Hepatocyte (in vitro differentiated cells): ENCODE data around the gene MAGI1. TPM values are rescaled to one million over a fixed set of nuclear protein-coding genes. Genes with fewer than 3 reads are reported as not detected.
A peak's percentile ranks its signal among the peaks of the same experiment; 100 is the strongest.

Source experiments
- DNase-seq: peaks from one replicate; pipeline ENCODE4 v3.0.0-alpha.2; 2016; ENCODE audit warnings: low spot score
- H2AFZ ChIP-seq: fragments of 200-600 bp; sonication (generic); 2 replicates; pipeline ENCODE4 v1.6.0; 2016; ENCODE audit warnings: antibody characterized with exemption, mild to moderate bottlenecking
- H3K27ac ChIP-seq: fragments of 200-600 bp; sonication (generic); 2 replicates; pipeline ENCODE4 v1.5.1; 2016; ENCODE audit warnings: mild to moderate bottlenecking
- H3K27me3 ChIP-seq: fragments of 200-600 bp; sonication (generic); 2 replicates; pipeline ENCODE4 v1.6.1; 2016
- H3K36me3 ChIP-seq: fragments of 200-600 bp; sonication (generic); replicated peaks from 2 replicates; pipeline ENCODE4 v1.5.1; 2016; ENCODE audit warnings: low read depth; ENCODE audit not compliant: insufficient read depth
- H3K4me1 ChIP-seq: fragments of 200-600 bp; sonication (generic); 2 replicates; pipeline ENCODE4 v1.5.1; 2016; ENCODE audit warnings: mild to moderate bottlenecking, moderate library complexity; ENCODE audit not compliant: insufficient read depth
- H3K4me2 ChIP-seq: fragments of 200-600 bp; sonication (generic); 2 replicates; pipeline ENCODE4 v1.6.0; 2016
- H3K4me3 ChIP-seq: fragments of 200-600 bp; sonication (generic); 2 replicates; pipeline ENCODE4 v1.5.1; 2016; ENCODE audit warnings: mild to moderate bottlenecking
- H3K79me2 ChIP-seq: fragments of 200-600 bp; sonication (generic); 2 replicates; pipeline ENCODE4 v1.6.0; 2017; ENCODE audit warnings: mild to moderate bottlenecking
- H3K9me2 ChIP-seq: fragments of 200-600 bp; sonication (generic); replicated peaks from 2 replicates; pipeline ENCODE4 v1.6.0; 2017; ENCODE audit warnings: mild to moderate bottlenecking; ENCODE audit not compliant: insufficient read depth
- H3K9me3 ChIP-seq: fragments of 200-600 bp; sonication (generic); 2 replicates; pipeline ENCODE4 v1.5.1; 2016; ENCODE audit warnings: low read depth, mild to moderate bottlenecking
- H4K20me1 ChIP-seq: fragments of 200-600 bp; sonication (generic); 2 replicates; pipeline ENCODE4 v1.6.0; 2016; ENCODE audit warnings: mild to moderate bottlenecking; ENCODE audit not compliant: insufficient read depth, poor library complexity, severe bottlenecking
- EZH2 ChIP-seq: fragments of 200-600 bp; sonication (generic); IDR thresholded peaks from 2 replicates; pipeline ENCODE4 v1.6.1; 2016; ENCODE audit warnings: antibody characterized with exemption, mild to moderate bottlenecking, borderline replicate concordance
- EZH2phosphoT487 ChIP-seq: fragments of 200-600 bp; sonication (generic); IDR thresholded peaks from one replicate; pipeline ENCODE4 v1.6.1; 2018; ENCODE audit warnings: antibody characterized with exemption, mild to moderate bottlenecking, low read depth, moderate library complexity; ENCODE audit not compliant: unreplicated experiment, severe bottlenecking
- WGBS: methylation state at CpG from one replicate; pipeline ENCODE4 v1.1.6; 2016; ENCODE audit warnings: low lambda C conversion rate; ENCODE audit errors: missing lambda C conversion rate; 5-methylcytosine and 5-hydroxymethylcytosine counted together
- polyA plus RNA-seq: library from polyadenylated mRNA; unstranded; fragments of >200 nt; fragmentation: Nextera tagmentation; extraction: Ambion mirVana; gene quantifications from 2 replicates; pipeline ENCODE4 v1.2.1, GENCODE V29; 2016
- total RNA-seq: library from RNA; depleted of rRNA; stranded (reverse); fragments of >200 nt; gene quantifications from 2 replicates; pipeline ENCODE4 v1.2.3, GENCODE V29; 2014
- TF ChIP-seq, protein P1 (sequence below): fragments of 200-600 bp; sonication (generic); IDR thresholded peaks from 2 replicates; pipeline ENCODE4 v1.5.1; 2016; ENCODE audit warnings: antibody characterized with exemption, mild to moderate bottlenecking; ENCODE audit not compliant: poor library complexity

Gene MAGI1
- total and polyA plus RNA-seq, 2 experiments from 2014 or later = 26.2 to 43.5 TPM

DNA sequence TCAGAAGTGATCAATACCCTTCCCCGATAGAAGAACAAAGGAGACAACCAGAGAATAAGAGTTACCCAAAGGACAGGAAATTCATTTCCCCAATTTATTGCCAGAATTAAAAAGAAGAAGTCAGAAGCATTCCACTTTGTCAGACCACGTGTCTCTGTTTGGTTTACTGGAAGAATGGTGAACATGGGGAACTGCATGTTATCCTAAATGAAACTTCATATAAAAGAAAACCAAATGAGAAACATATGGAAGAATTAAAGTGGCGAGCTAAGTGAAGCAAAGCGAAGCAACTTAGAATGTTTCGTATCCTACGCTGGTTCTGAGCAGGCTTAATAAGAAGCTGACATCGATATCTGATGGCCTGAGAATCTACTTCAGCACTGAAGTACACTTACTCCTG is 190.7 kb downstream of the MAGI1 start:
- no peak for DNase-seq
- Histone ChIP-seq H3K79me2 (peaks cover 79% of the 10 kb centered on the region), H3K27ac (peak overlapping the region; percentile 59), H4K20me1 (no peaks in the 10 kb centered on the region), H3K4me1 (no peaks in the 10 kb centered on the region), H3K9me2 (no peaks in the 10 kb centered on the region), H3K4me3 (no peak overlapping the region), H2AFZ (no peak overlapping the region), H3K27me3 (no peaks in the 10 kb centered on the region), H3K9me3 (no peaks in the 10 kb centered on the region), H3K36me3 (no peaks in the 10 kb centered on the region), H3K4me2 (peak overlapping the region; percentile 44)
- 69% methylated on average over 7 of the region's 7 CpGs for WGBS
- TF ChIP-seq EZH2phosphoT487 (no peak), EZH2 (no peak)
- TF ChIP-seq, protein P1, sequence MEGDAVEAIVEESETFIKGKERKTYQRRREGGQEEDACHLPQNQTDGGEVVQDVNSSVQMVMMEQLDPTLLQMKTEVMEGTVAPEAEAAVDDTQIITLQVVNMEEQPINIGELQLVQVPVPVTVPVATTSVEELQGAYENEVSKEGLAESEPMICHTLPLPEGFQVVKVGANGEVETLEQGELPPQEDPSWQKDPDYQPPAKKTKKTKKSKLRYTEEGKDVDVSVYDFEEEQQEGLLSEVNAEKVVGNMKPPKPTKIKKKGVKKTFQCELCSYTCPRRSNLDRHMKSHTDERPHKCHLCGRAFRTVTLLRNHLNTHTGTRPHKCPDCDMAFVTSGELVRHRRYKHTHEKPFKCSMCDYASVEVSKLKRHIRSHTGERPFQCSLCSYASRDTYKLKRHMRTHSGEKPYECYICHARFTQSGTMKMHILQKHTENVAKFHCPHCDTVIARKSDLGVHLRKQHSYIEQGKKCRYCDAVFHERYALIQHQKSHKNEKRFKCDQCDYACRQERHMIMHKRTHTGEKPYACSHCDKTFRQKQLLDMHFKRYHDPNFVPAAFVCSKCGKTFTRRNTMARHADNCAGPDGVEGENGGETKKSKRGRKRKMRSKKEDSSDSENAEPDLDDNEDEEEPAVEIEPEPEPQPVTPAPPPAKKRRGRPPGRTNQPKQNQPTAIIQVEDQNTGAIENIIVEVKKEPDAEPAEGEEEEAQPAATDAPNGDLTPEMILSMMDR = no peak

DNA sequence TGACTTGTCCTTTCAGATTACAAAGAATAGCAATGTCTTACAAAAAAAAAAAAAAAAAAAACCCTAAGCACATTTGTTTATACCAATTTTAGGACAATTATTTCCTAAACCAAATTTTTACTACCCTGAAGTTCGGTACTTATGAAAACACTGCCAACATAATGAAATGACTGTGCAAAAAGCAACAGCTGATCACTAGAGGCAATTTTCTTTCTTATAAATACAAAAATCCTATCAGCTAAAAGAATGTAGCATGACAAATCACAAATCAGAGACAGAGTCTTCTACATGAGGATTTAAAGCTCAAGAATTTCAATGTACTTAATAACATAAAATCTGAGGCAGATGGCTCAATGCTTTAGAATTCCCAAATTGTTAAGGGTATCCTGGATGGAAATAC is 191.8 kb downstream of the MAGI1 start:
- no peaks in the 10 kb centered on the region for H4K20me1 ChIP-seq
- H3K27me3 ChIP-seq = no peaks in the 10 kb centered on the region
- no peaks in the 10 kb centered on the region for H3K9me3 ChIP-seq
- H3K4me2 ChIP-seq = no peak overlapping the region
- peaks cover 80% of the 10 kb centered on the region for H3K79me2 ChIP-seq
- DNase-seq = no peak
- H3K4me1 ChIP-seq = no peaks in the 10 kb centered on the region
- H3K36me3 ChIP-seq = no peaks in the 10 kb centered on the region
- TF ChIP-seq EZH2phosphoT487 (no peak), EZH2 (no peak)
- TF ChIP-seq, protein P1 = no peak
- 48% methylated on average over 1 of the region's 1 CpG for WGBS
- H3K9me2 ChIP-seq = no peaks in the 10 kb centered on the region
- no peak overlapping the region for H3K27ac ChIP-seq
- H2AFZ ChIP-seq = no peak overlapping the region
- no peak overlapping the region for H3K4me3 ChIP-seq

DNA sequence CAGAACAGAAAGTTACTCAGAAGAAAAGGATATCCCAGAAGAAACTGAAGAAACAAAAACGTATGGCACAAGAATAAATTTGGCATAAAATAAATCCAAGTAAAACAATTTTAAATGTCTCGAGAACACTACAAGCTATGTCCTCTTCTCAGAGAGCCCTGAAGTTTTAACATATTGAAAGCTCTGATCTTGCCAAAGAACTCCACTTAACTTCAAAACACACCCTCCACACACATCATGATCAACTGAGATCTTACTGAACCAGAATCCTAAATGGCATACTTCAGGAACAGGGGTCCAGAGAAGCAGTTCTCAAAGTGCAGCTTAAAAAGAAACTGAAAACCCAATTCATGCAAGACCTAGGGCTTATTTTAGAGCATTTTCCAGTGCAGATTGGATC is 194.3 kb downstream of the MAGI1 start:
- H3K9me3 ChIP-seq = no peaks in the 10 kb centered on the region
- H2AFZ ChIP-seq = no peak overlapping the region
- no peak for DNase-seq
- no peak overlapping the region for H3K4me3 ChIP-seq
- no peaks in the 10 kb centered on the region for H3K4me1 ChIP-seq
- H3K27ac ChIP-seq = no peak overlapping the region
- TF ChIP-seq EZH2phosphoT487 = no peak
- TF ChIP-seq, protein P1 = no peak
- no peak for TF ChIP-seq EZH2
- 94% methylated on average over 2 of the region's 2 CpGs for WGBS
- no peaks in the 10 kb centered on the region for H4K20me1 ChIP-seq
- H3K36me3 ChIP-seq = no peaks in the 10 kb centered on the region
- no peaks in the 10 kb centered on the region for H3K9me2 ChIP-seq
- no peaks in the 10 kb centered on the region for H3K27me3 ChIP-seq
- H3K79me2 ChIP-seq = peaks cover 62% of the 10 kb centered on the region
- no peak overlapping the region for H3K4me2 ChIP-seq

DNA sequence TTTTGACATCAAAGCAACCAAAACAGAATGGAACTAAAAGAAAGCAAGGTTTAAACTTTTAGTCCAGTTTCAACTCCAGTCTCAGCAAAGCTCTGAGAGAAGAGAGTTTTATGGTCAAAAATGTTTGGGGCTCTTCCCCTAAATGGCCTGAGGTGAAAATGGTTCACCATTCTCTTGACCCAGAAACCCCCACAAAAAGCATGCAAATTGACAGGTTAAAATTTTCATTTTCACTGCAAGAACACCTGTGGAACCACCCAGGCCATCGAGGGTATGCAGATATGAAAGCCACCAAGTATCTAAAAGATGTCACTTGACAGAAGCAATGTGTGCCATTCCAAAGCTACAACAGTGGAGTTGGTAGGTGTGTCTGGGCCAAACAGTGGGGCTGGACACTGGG is 195.0 kb downstream of the MAGI1 start:
- H3K9me3 ChIP-seq = no peaks in the 10 kb centered on the region
- H3K4me3 ChIP-seq = no peak overlapping the region
- DNase-seq = no peak
- TF ChIP-seq EZH2phosphoT487 = no peak
- no peak for TF ChIP-seq EZH2
- TF ChIP-seq, protein P1 = no peak
- no peaks in the 10 kb centered on the region for H3K36me3 ChIP-seq
- no peaks in the 10 kb centered on the region for H3K4me1 ChIP-seq
- H3K27ac ChIP-seq = no peak overlapping the region
- no peaks in the 10 kb centered on the region for H4K20me1 ChIP-seq
- no peak overlapping the region for H3K4me2 ChIP-seq
- H3K9me2 ChIP-seq = no peaks in the 10 kb centered on the region
- H2AFZ ChIP-seq = no peak overlapping the region
- 87% methylated on average over 1 of the region's 1 CpG for WGBS
- peaks cover 61% of the 10 kb centered on the region for H3K79me2 ChIP-seq
- H3K27me3 ChIP-seq = no peaks in the 10 kb centered on the region
